H9 (cell line): ENCODE measurements around the gene TBL1X. TPM values are rescaled to one million over a fixed set of nuclear protein-coding genes. Genes with fewer than 3 reads are reported as not detected.

Source experiments
- DNase-seq: peaks from one replicate; pipeline ENCODE4 v3.0.0-alpha.2; 2017
- H2AFZ ChIP-seq: one replicate; pipeline ENCODE4 v1.6.1; 2013; ENCODE audit warnings: mild to moderate bottlenecking, low read length, control low read depth, moderate library complexity
- H2AK5ac ChIP-seq: 2 replicates; pipeline ENCODE4 v1.6.1; 2013; ENCODE audit warnings: low read length, control low read depth, mixed read lengths; ENCODE audit not compliant: insufficient read length
- H2BK120ac ChIP-seq: one replicate; pipeline ENCODE4 v1.6.1; 2013; ENCODE audit warnings: low read depth, mild to moderate bottlenecking, low read length, control low read depth, inconsistent platforms; ENCODE audit not compliant: poor library complexity, severe bottlenecking
- H2BK12ac ChIP-seq: 2 replicates; pipeline ENCODE4 v1.6.1; 2013; ENCODE audit warnings: low read length, control low read depth, mixed read lengths, low read depth; ENCODE audit not compliant: insufficient read length
- H2BK15ac ChIP-seq: 2 replicates; pipeline ENCODE4 v1.6.1; 2013; ENCODE audit warnings: low read depth, low read length, control low read depth
- H2BK20ac ChIP-seq: one replicate; pipeline ENCODE4 v1.6.1; 2013; ENCODE audit warnings: low read depth, mild to moderate bottlenecking, low read length, control low read depth, inconsistent platforms; ENCODE audit not compliant: poor library complexity, severe bottlenecking
- H2BK5ac ChIP-seq: 2 replicates; pipeline ENCODE4 v1.6.1; 2013; ENCODE audit warnings: low read length, control low read depth, mixed read lengths; ENCODE audit not compliant: insufficient read length
- H3K14ac ChIP-seq: 2 replicates; pipeline ENCODE4 v1.6.1; 2013; ENCODE audit warnings: low read length, control low read depth; ENCODE audit not compliant: insufficient read depth
- H3K18ac ChIP-seq: 2 replicates; pipeline ENCODE4 v1.6.1; 2013; ENCODE audit warnings: low read depth, mild to moderate bottlenecking, mixed read lengths, low read length, control low read depth; ENCODE audit not compliant: insufficient read length
- H3K23ac ChIP-seq: 2 replicates; pipeline ENCODE4 v1.6.1; 2013; ENCODE audit warnings: low read length, control low read depth, mixed read lengths, low read depth; ENCODE audit not compliant: insufficient read length
- H3K23me2 ChIP-seq: 2 replicates; pipeline ENCODE4 v1.6.1; 2013; ENCODE audit warnings: low read depth, mild to moderate bottlenecking, mixed read lengths, low read length, control low read depth; ENCODE audit not compliant: insufficient read length, poor library complexity, severe bottlenecking
- H3K27ac ChIP-seq: 2 replicates; pipeline ENCODE4 v1.5.1; 2013; ENCODE audit warnings: low read length, control low read depth, mixed read lengths, low read depth; ENCODE audit not compliant: insufficient read length
- H3K27me3 ChIP-seq: 2 replicates; pipeline ENCODE4 v1.6.1; 2013; ENCODE audit warnings: low read length, control low read depth, inconsistent platforms; ENCODE audit not compliant: insufficient read depth
- H3K4ac ChIP-seq: 2 replicates; pipeline ENCODE4 v1.6.1; 2013; ENCODE audit warnings: low read depth, mild to moderate bottlenecking, control low read depth, inconsistent platforms, low read length, moderate library complexity
- H3K4me1 ChIP-seq: 2 replicates; pipeline ENCODE4 v1.6.1; 2013; ENCODE audit warnings: low read length, control low read depth, inconsistent platforms; ENCODE audit not compliant: insufficient read depth
- H3K4me2 ChIP-seq: 2 replicates; pipeline ENCODE4 v1.6.1; 2013; ENCODE audit warnings: low read length, control low read depth, mixed read lengths; ENCODE audit not compliant: insufficient read length, insufficient read depth
- H3K56ac ChIP-seq: 2 replicates; pipeline ENCODE4 v1.6.1; 2013; ENCODE audit warnings: low read depth, mild to moderate bottlenecking, mixed read lengths, low read length, control low read depth; ENCODE audit not compliant: insufficient read length
- H3K79me1 ChIP-seq: 2 replicates; pipeline ENCODE4 v1.6.1; 2013; ENCODE audit warnings: low read depth, mild to moderate bottlenecking, moderate library complexity, low read length, control low read depth, inconsistent platforms; ENCODE audit not compliant: insufficient read depth, poor library complexity, severe bottlenecking
- H3K79me2 ChIP-seq: 2 replicates; pipeline ENCODE4 v1.6.1; 2013; ENCODE audit warnings: low read length, control low read depth, inconsistent platforms; ENCODE audit not compliant: insufficient read depth
- H3K9ac ChIP-seq: 2 replicates; pipeline ENCODE4 v1.6.1; 2013; ENCODE audit warnings: low read length, control low read depth, mixed read lengths; ENCODE audit not compliant: insufficient read length; ENCODE audit errors: extremely low read depth
- H3K9me3 ChIP-seq: one replicate; pipeline ENCODE4 v1.6.1; 2013; ENCODE audit warnings: low read depth, low read length, inconsistent platforms; ENCODE audit not compliant: control insufficient read depth
- H3T11ph ChIP-seq: one replicate; pipeline ENCODE4 v1.6.1; 2013; ENCODE audit warnings: mild to moderate bottlenecking, low read length, control low read depth, inconsistent platforms
- H4K20me1 ChIP-seq: one replicate; pipeline ENCODE4 v1.6.1; 2013; ENCODE audit not compliant: control insufficient read depth, insufficient read length, insufficient read depth
- H4K5ac ChIP-seq: 2 replicates; pipeline ENCODE4 v1.6.1; 2013; ENCODE audit warnings: low read depth, mild to moderate bottlenecking, mixed read lengths, low read length, control low read depth; ENCODE audit not compliant: insufficient read length
- H4K8ac ChIP-seq: replicated peaks from 2 replicates; pipeline ENCODE4 v1.6.1; 2013; ENCODE audit warnings: low read length, control low read depth, mixed read lengths, low read depth; ENCODE audit not compliant: insufficient read length
- H4K91ac ChIP-seq: 2 replicates; pipeline ENCODE4 v1.6.1; 2013; ENCODE audit warnings: low read depth, mild to moderate bottlenecking, moderate library complexity, mixed read lengths, low read length, control low read depth; ENCODE audit not compliant: insufficient read length
- H3K27ac Mint-ChIP-seq, 3 experiments: 2 replicates in 2 of 3; 3 replicates in 1 of 3; pipeline ENCODE4 v1.8.0; 2020 to 2021; ENCODE audit warnings: mixed read lengths in 3 of 3, mild to moderate bottlenecking in 1 of 3, moderate library complexity in 1 of 3
- H3K27me3 Mint-ChIP-seq: 2 replicates; pipeline ENCODE4 v1.8.0; 2021; ENCODE audit warnings: low read depth, mild to moderate bottlenecking, moderate library complexity, mixed read lengths
- H3K36me3 Mint-ChIP-seq, 3 experiments: 2 replicates in 2 of 3; 3 replicates in 1 of 3; pipeline ENCODE4 v1.8.0; 2020 to 2021; ENCODE audit warnings: low read depth in 3 of 3, mixed read lengths in 3 of 3; ENCODE audit not compliant: insufficient read depth in 1 of 3
- H3K4me1 Mint-ChIP-seq, 2 experiments: 2 replicates each; pipeline ENCODE4 v1.8.0; 2020; ENCODE audit warnings: mixed read lengths in 2 of 2
- H3K4me3 Mint-ChIP-seq, 2 experiments: 2 replicates in 1 of 2; 3 replicates in 1 of 2; pipeline ENCODE4 v1.8.0; 2020 to 2021; ENCODE audit warnings: mild to moderate bottlenecking in 2 of 2, mixed read lengths in 2 of 2, moderate library complexity in 1 of 2
- H3K9me3 Mint-ChIP-seq, 2 experiments: 2 replicates in 1 of 2; 3 replicates in 1 of 2; pipeline ENCODE4 v1.8.0; 2020; ENCODE audit warnings: mild to moderate bottlenecking in 2 of 2, mixed read lengths in 2 of 2, moderate library complexity in 1 of 2
- WGBS: extraction: QIAGEN DNeasy Blood & Tissue Kit; methylation state at CpG from one replicate; pipeline ENCODE4 v1.1.7; 2013; ENCODE audit warnings: missing lambda C conversion rate, low lambda C conversion rate, mixed read lengths; ENCODE audit not compliant: insufficient read length; ENCODE audit errors: extremely low coverage; 5-methylcytosine and 5-hydroxymethylcytosine counted together
- total RNA-seq: library from RNA; stranded (reverse); gene quantifications from 2 replicates; pipeline ENCODE4 v1.2.1, GENCODE V29; 2021
- TF ChIP-seq, protein P1 (sequence below): fragments of 200-600 bp; sonication (generic); conservative IDR thresholded peaks from 3 replicates; pipeline ENCODE4 v1.8.0; 2021; ENCODE audit warnings: antibody characterized with exemption, mild to moderate bottlenecking

TBL1X gene
- total RNA-seq, 1 experiment from 2014 or later: 24.1 TPM

DNA sequence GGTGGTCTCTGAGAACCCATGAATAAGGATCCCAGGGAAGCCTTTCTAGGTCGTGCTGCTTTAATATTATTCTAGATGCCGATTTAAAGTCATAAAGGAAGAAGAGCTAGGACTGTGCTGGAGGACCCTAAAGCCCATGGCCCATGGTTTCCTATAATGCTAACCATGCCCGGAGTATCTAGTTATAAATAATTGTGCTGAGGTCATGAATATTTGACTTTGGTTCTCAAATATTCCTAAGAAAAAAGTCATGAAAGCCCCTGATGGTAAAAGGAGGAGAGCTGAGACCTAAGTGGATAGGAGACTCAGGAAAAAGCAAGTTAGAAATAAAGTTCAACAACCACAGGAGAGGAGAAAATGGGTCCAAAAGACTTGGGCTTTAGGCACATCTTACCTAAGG, 132.0 kb downstream of the TBL1X start:
- peaks cover 4 to 53% of the 10 kb centered on the region in 2 experiments; a peak in 4 of 5 replicates for H3K9me3 Mint-ChIP-seq
- H2BK15ac ChIP-seq: no peak overlapping the region
- H3K27me3 Mint-ChIP-seq: no peaks in the 10 kb centered on the region; the same call in 1 of the 2 replicates
- no peak overlapping the region for H4K5ac ChIP-seq
- peaks cover 7 to 14% (median 9%) of the 10 kb centered on the region in 3 experiments; a peak in 6 of 7 replicates for H3K36me3 Mint-ChIP-seq
- no peak overlapping the region for H2BK20ac ChIP-seq
- H3K4me1 Mint-ChIP-seq: peaks cover 14 to 36% of the 10 kb centered on the region in 2 experiments
- H3K9me3 ChIP-seq: no peaks in the 10 kb centered on the region
- no peaks in the 10 kb centered on the region for H3K79me1 ChIP-seq
- no peak overlapping the region for H3K4me3 Mint-ChIP-seq
- H3K9ac ChIP-seq: no peak overlapping the region
- no peak overlapping the region for H3K56ac ChIP-seq
- H4K20me1 ChIP-seq: no peaks in the 10 kb centered on the region
- no peak overlapping the region for H3K4ac ChIP-seq
- H3T11ph ChIP-seq: no peak overlapping the region
- no peak for DNase-seq
- no CpG with 5 or more reads among the region's 3 CpGs for whole genome bisulfite sequencing
- no peak overlapping the region for H2BK5ac ChIP-seq
- no peak overlapping the region for H3K18ac ChIP-seq
- no peak overlapping the region for H4K8ac ChIP-seq
- H2AK5ac ChIP-seq: no peak overlapping the region
- no peaks in the 10 kb centered on the region for H3K27me3 ChIP-seq
- no peak overlapping the region for H3K27ac ChIP-seq
- TF ChIP-seq, protein P1, sequence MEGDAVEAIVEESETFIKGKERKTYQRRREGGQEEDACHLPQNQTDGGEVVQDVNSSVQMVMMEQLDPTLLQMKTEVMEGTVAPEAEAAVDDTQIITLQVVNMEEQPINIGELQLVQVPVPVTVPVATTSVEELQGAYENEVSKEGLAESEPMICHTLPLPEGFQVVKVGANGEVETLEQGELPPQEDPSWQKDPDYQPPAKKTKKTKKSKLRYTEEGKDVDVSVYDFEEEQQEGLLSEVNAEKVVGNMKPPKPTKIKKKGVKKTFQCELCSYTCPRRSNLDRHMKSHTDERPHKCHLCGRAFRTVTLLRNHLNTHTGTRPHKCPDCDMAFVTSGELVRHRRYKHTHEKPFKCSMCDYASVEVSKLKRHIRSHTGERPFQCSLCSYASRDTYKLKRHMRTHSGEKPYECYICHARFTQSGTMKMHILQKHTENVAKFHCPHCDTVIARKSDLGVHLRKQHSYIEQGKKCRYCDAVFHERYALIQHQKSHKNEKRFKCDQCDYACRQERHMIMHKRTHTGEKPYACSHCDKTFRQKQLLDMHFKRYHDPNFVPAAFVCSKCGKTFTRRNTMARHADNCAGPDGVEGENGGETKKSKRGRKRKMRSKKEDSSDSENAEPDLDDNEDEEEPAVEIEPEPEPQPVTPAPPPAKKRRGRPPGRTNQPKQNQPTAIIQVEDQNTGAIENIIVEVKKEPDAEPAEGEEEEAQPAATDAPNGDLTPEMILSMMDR: no peak
- H2BK12ac ChIP-seq: no peak overlapping the region
- H2AFZ ChIP-seq: no peak overlapping the region
- H3K27ac Mint-ChIP-seq: no peak overlapping the region; a peak in 1 of 7 replicates
- no peak overlapping the region for H3K4me2 ChIP-seq
- peaks cover 14% of the 10 kb centered on the region for H3K4me1 ChIP-seq
- H3K79me2 ChIP-seq: 0 out of 2 replicates have a peak, but pooled peaks cover 2% of the 10 kb centered on the region
- H3K23ac ChIP-seq: no peak overlapping the region
- peak overlapping the region; percentile 12; the same call in 1 of the 2 replicates for H3K14ac ChIP-seq
- no peaks in the 10 kb centered on the region for H3K23me2 ChIP-seq
- H4K91ac ChIP-seq: no peak overlapping the region
- no peak overlapping the region for H2BK120ac ChIP-seq
